HCT116 (cell line): ENCODE data around the gene RBM23. TPM values are rescaled to one million over a fixed set of nuclear protein-coding genes. Genes with fewer than 3 reads are reported as not detected.

ENCODE experiments used
- ATAC-seq: fragments of 200-7000 bp; cut with Tn5 transposase; 2 replicates; pipeline ENCODE4 v1.9.1; 2020; ENCODE audit warnings: mild to moderate bottlenecking, moderate library complexity
- BruUV-seq: library from RNA; stranded (reverse); fragments of 400-500 nt; replicated peaks from 2 replicates; lab custom pipeline; 2021; lab: Mats Ljungman, UMichigan
- CTCF ChIA-PET: fragments of 300-600 bp; sonication (Branson Sonifier 250); formaldehyde crosslinking; loops from one replicate; lab custom pipeline; 2021; ENCODE audit warnings: antibody characterized with exemption; lab: Charles Lee
- POLR2A ChIA-PET: fragments of 300-600, 350-600 bp; sonication (Branson Sonifier 250); formaldehyde crosslinking; loops from one replicate; lab custom pipeline; 2021; ENCODE audit warnings: antibody characterized with exemption; lab: Charles Lee
- RAD21 ChIA-PET, 2 experiments: fragments of 300-600 bp; sonication (Branson Sonifier 250); formaldehyde crosslinking; loops; one replicate each; lab custom pipeline; 2023; ENCODE audit warnings: low total read pairs in 2 of 2; ENCODE audit not compliant: uncharacterized antibody in 2 of 2, unreplicated experiment in 2 of 2, low non-redundant PET in 1 of 2; lab: Charles Lee
- DNase-seq: peaks from one replicate; pipeline ENCODE4 v3.0.0-alpha.2; 2010; ENCODE audit warnings: low read depth, low spot score
- H2AFZ ChIP-seq: fragments of 200-600 bp; shearing (Covaris generic), sonication (generic); 2 replicates; pipeline ENCODE4 v1.6.1; 2017; ENCODE audit warnings: low read depth, mixed run types, mixed read lengths, antibody characterized with exemption, low read length; ENCODE audit not compliant: poor library complexity, severe bottlenecking
- H3K27ac ChIP-seq: 2 replicates; pipeline ENCODE4 v1.5.1; 2012; ENCODE audit warnings: low read depth, low read length
- H3K27me3 ChIP-seq: fragments of 200-600 bp; sonication (generic); 2 replicates; pipeline ENCODE4 v1.6.1; 2016; ENCODE audit warnings: mixed run types, low read length, mixed read lengths; ENCODE audit not compliant: insufficient read depth
- H3K36me3 ChIP-seq, 2 experiments: fragments of 200-500 bp in 1 of 2; fragments of 200-600 bp in 1 of 2; sonication (Bioruptor generic) in 1 of 2; sonication (generic) in 1 of 2; 2 replicates each; pipeline versions ENCODE4 v1.5.1 to v1.6.1; 2014 to 2016; ENCODE audit warnings: low read length in 2 of 2, inconsistent platforms in 1 of 2, mixed read lengths in 1 of 2, mixed run types in 1 of 2; ENCODE audit not compliant: insufficient read depth in 2 of 2, control insufficient read depth in 1 of 2
- H3K4me1 ChIP-seq, 2 experiments: fragments of 200-600 bp in 1 of 2; sonication (generic) in 1 of 2; 2 replicates each; pipeline versions ENCODE4 v1.5.1 to v1.6.1; 2012 to 2017; ENCODE audit warnings: low read length in 2 of 2, inconsistent platforms in 1 of 2, mild to moderate bottlenecking in 1 of 2, mixed read lengths in 1 of 2, mixed run types in 1 of 2, moderate library complexity in 1 of 2; ENCODE audit not compliant: insufficient read depth in 2 of 2, control insufficient read depth in 1 of 2
- H3K4me2 ChIP-seq: fragments of 200-600 bp; sonication (generic); 2 replicates; pipeline ENCODE4 v1.6.1; 2017; ENCODE audit warnings: mixed run types, low read length, mixed read lengths
- H3K4me3 ChIP-seq, 2 experiments: fragments of 200-600 bp in 1 of 2; sonication (generic) in 1 of 2; replicated peaks in 1 of 2; 2 replicates each; pipeline ENCODE4 v1.5.1; 2011 to 2016; ENCODE audit warnings: low read length in 2 of 2, control low read depth in 1 of 2, low read depth in 1 of 2, mild to moderate bottlenecking in 1 of 2, mixed read lengths in 1 of 2, mixed run types in 1 of 2
- H3K79me2 ChIP-seq: fragments of 200-600 bp; sonication (generic); 2 replicates; pipeline ENCODE4 v1.6.1; 2017; ENCODE audit warnings: mild to moderate bottlenecking, mixed run types, low read length, moderate library complexity, mixed read lengths; ENCODE audit not compliant: insufficient read depth
- H3K9ac ChIP-seq: fragments of 200-600 bp; sonication (generic); 2 replicates; pipeline ENCODE4 v1.6.1; 2016; ENCODE audit warnings: low read length, mixed read lengths
- H3K9me2 ChIP-seq: fragments of 200-600 bp; sonication (generic), shearing (Covaris generic); 2 replicates; pipeline ENCODE4 v1.6.1; 2017; ENCODE audit warnings: mixed run types, mild to moderate bottlenecking, moderate library complexity; ENCODE audit not compliant: insufficient read depth
- H3K9me3 ChIP-seq, 2 experiments: fragments of 200-500 bp in 1 of 2; fragments of 200-600 bp in 1 of 2; sonication (Bioruptor generic) in 1 of 2; sonication (generic) in 1 of 2; 2 replicates each; pipeline ENCODE4 v1.6.1; 2014 to 2017; ENCODE audit warnings: low read length in 2 of 2, mixed read lengths in 2 of 2, inconsistent platforms in 1 of 2, low read depth in 1 of 2, mild to moderate bottlenecking in 1 of 2, mixed run types in 1 of 2, moderate library complexity in 1 of 2; ENCODE audit not compliant: control insufficient read depth in 1 of 2, insufficient read depth in 1 of 2
- H4K20me1 ChIP-seq: fragments of 200-600 bp; sonication (generic), shearing (Covaris generic); 2 replicates; pipeline ENCODE4 v1.6.1; 2017; ENCODE audit warnings: mixed run types, mild to moderate bottlenecking, moderate library complexity; ENCODE audit not compliant: insufficient read depth
- CBX3 ChIP-seq: IDR thresholded peaks from 2 replicates; pipeline ENCODE4 v1.6.1; 2012; ENCODE audit warnings: low read depth
- EGR1 ChIP-seq: IDR thresholded peaks from 2 replicates; pipeline ENCODE4 v1.6.1; 2012; ENCODE audit warnings: low read depth
- ELF1 ChIP-seq: IDR thresholded peaks from 2 replicates; pipeline ENCODE4 v1.6.1; 2012; ENCODE audit warnings: low read depth, borderline replicate concordance
- EZH2 ChIP-seq: fragments of 200-600 bp; sonication (generic); IDR thresholded peaks from 2 replicates; pipeline ENCODE4 v1.6.1; 2017; ENCODE audit warnings: antibody characterized with exemption, mixed run types
- EZH2phosphoT487 ChIP-seq: fragments of 200-600 bp; IDR thresholded peaks from 2 replicates; pipeline ENCODE4 v1.6.1; 2018; ENCODE audit warnings: antibody characterized with exemption, borderline replicate concordance
- JUND ChIP-seq: IDR thresholded peaks from 2 replicates; pipeline ENCODE4 v1.6.1; 2012
- MAX ChIP-seq: IDR thresholded peaks from 2 replicates; pipeline ENCODE4 v1.6.1; 2012
- POLR2A ChIP-seq: IDR thresholded peaks from 2 replicates; pipeline ENCODE4 v1.7.0; 2011; ENCODE audit warnings: borderline replicate concordance; ENCODE audit not compliant: insufficient read depth, insufficient read length; ENCODE audit errors: extremely low read depth
- POLR2AphosphoS5 ChIP-seq: IDR thresholded peaks from 2 replicates; pipeline ENCODE4 v1.6.1; 2011; ENCODE audit warnings: mild to moderate bottlenecking, low read depth, low read length, moderate library complexity
- RAD21 ChIP-seq: IDR thresholded peaks from 2 replicates; pipeline ENCODE4 v1.6.1; 2012; ENCODE audit warnings: low read depth, mild to moderate bottlenecking
- SP1 ChIP-seq: IDR thresholded peaks from 2 replicates; pipeline ENCODE4 v1.6.1; 2012; ENCODE audit warnings: low read depth
- ZFX ChIP-seq: fragments of 450-650 bp; IDR thresholded peaks from 2 replicates; pipeline ENCODE4 v1.6.1; 2017
- ZNF274 ChIP-seq: fragments of 200-500 bp; sonication (Bioruptor generic); IDR thresholded peaks from 2 replicates; pipeline ENCODE4 v1.6.1; 2014; ENCODE audit warnings: mild to moderate bottlenecking, low read depth, low read length, inconsistent platforms
- intact Hi-C: fragments of 100-400 bp; cut with micrococcal nuclease; formaldehyde crosslinking; loops from 2 replicates; pipeline ENCODE4 v1.10.0; 2022
- total RNA-seq: library from RNA; stranded (reverse); gene quantifications from one replicate; pipeline ENCODE4 v1.2.1, GENCODE V29; 2021; ENCODE audit not compliant: unreplicated experiment
- TF ChIP-seq, protein P1 (sequence below): IDR thresholded peaks from 2 replicates; pipeline ENCODE4 v1.6.1; 2012; ENCODE audit warnings: low read depth
- TF ChIP-seq, protein P2 (sequence below): IDR thresholded peaks from 2 replicates; pipeline ENCODE4 v1.6.1; 2011; ENCODE audit warnings: mild to moderate bottlenecking, low read length, moderate library complexity; ENCODE audit not compliant: insufficient replicate concordance; ENCODE audit errors: extremely low read depth

RBM23 gene
- total RNA-seq, 1 experiment from 2014 or later = 67.2 TPM

GRCh38 chr14:22910916-22911315 is 8.0 kb downstream of the RBM23 start (continued):
- TF ChIP-seq, protein P1, sequence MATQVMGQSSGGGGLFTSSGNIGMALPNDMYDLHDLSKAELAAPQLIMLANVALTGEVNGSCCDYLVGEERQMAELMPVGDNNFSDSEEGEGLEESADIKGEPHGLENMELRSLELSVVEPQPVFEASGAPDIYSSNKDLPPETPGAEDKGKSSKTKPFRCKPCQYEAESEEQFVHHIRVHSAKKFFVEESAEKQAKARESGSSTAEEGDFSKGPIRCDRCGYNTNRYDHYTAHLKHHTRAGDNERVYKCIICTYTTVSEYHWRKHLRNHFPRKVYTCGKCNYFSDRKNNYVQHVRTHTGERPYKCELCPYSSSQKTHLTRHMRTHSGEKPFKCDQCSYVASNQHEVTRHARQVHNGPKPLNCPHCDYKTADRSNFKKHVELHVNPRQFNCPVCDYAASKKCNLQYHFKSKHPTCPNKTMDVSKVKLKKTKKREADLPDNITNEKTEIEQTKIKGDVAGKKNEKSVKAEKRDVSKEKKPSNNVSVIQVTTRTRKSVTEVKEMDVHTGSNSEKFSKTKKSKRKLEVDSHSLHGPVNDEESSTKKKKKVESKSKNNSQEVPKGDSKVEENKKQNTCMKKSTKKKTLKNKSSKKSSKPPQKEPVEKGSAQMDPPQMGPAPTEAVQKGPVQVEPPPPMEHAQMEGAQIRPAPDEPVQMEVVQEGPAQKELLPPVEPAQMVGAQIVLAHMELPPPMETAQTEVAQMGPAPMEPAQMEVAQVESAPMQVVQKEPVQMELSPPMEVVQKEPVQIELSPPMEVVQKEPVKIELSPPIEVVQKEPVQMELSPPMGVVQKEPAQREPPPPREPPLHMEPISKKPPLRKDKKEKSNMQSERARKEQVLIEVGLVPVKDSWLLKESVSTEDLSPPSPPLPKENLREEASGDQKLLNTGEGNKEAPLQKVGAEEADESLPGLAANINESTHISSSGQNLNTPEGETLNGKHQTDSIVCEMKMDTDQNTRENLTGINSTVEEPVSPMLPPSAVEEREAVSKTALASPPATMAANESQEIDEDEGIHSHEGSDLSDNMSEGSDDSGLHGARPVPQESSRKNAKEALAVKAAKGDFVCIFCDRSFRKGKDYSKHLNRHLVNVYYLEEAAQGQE = no peak
- TF ChIP-seq, all 23 proteins: peak for 0

GRCh38 chr14:22908601-22909000 is 10.3 kb downstream of the RBM23 start:
- Histone ChIP-seq H3K9ac (no peak overlapping the region), H3K27me3 (no peaks in the 10 kb centered on the region), H3K4me2 (no peak overlapping the region), H3K27ac (no peak overlapping the region), H3K9me3 (no peaks in the 10 kb centered on the region), H4K20me1 (no peaks in the 10 kb centered on the region), H2AFZ (no peak overlapping the region), H3K9me2 (no peaks in the 10 kb centered on the region), H3K4me1 (no peaks in the 10 kb centered on the region), H3K36me3 (peaks cover 41 to 51% of the 10 kb centered on the region in 2 experiments), H3K4me3 (no peak overlapping the region), H3K79me2 (peaks cover 29% of the 10 kb centered on the region)
- no peak for ATAC-seq
- no TSS peak for BruUV-seq
- DNase-seq = no peak
- CTCF ChIA-PET = no interaction called here
- intact Hi-C loops = no loop called here
- RAD21 ChIA-PET = no interaction called here
- POLR2A ChIA-PET = no interaction called here
- TF ChIP-seq JUND = no peak
- no peak for TF ChIP-seq POLR2AphosphoS5
- TF ChIP-seq, protein P1 = no peak
- TF ChIP-seq, protein P2, sequence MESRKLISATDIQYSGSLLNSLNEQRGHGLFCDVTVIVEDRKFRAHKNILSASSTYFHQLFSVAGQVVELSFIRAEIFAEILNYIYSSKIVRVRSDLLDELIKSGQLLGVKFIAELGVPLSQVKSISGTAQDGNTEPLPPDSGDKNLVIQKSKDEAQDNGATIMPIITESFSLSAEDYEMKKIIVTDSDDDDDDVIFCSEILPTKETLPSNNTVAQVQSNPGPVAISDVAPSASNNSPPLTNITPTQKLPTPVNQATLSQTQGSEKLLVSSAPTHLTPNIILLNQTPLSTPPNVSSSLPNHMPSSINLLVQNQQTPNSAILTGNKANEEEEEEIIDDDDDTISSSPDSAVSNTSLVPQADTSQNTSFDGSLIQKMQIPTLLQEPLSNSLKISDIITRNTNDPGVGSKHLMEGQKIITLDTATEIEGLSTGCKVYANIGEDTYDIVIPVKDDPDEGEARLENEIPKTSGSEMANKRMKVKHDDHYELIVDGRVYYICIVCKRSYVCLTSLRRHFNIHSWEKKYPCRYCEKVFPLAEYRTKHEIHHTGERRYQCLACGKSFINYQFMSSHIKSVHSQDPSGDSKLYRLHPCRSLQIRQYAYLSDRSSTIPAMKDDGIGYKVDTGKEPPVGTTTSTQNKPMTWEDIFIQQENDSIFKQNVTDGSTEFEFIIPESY = no peak
- TF ChIP-seq ZFX = no peak
- TF ChIP-seq ELF1 = no peak
- no peak for TF ChIP-seq POLR2A
- TF ChIP-seq CBX3 = no peak
- no peak for TF ChIP-seq MAX
- TF ChIP-seq EZH2 = no peak
- TF ChIP-seq ZNF274 = no peak
- TF ChIP-seq SP1 = no peak
- TF ChIP-seq EZH2phosphoT487 = no peak
- no peak for TF ChIP-seq EGR1
- no peak for TF ChIP-seq RAD21
